ENCODE data around the gene GPRIN3.

GRCh38 chr4:89305028-89305427 is 2.6 kb downstream of the GPRIN3 start:
- no peak for TF ChIP-seq EZH2 (IDR thresholded peaks at IDR 0.05; ENCODE audit: insufficient read depth, poor library complexity, severe bottlenecking)
- TF ChIP-seq EZH2phosphoT487 (IDR thresholded peaks at IDR 0.05; ENCODE audit: insufficient read depth, low read depth), result no peak

Measured in GM23248 (cell line).